Astrocyte (in vitro differentiated cells and primary cell): ENCODE data around the gene PIK3R1. TPM values are rescaled to one million over a fixed set of nuclear protein-coding genes. Genes with fewer than 3 reads are reported as not detected.
A peak's percentile ranks its signal among the peaks of the same experiment; 100 is the strongest.

Experiments used
- DNase-seq: peaks from one replicate; pipeline ENCODE4 v3.0.0-alpha.2; 2010; ENCODE audit warnings: low read depth
- FAIRE-seq: peaks from 2 replicates; lab custom pipeline; 2011; peaks lifted over from hg19 to GRCh38; lab: Jason Lieb, UNC
- H2AFZ ChIP-seq: 2 replicates; pipeline ENCODE4 v1.6.0; 2012; ENCODE audit warnings: low read depth, low read length, inconsistent platforms
- H3K27ac ChIP-seq: 2 replicates; pipeline ENCODE4 v1.5.1; 2011; ENCODE audit warnings: low read depth, low read length, inconsistent platforms
- H3K27me3 ChIP-seq: 2 replicates; pipeline ENCODE4 v1.6.0; 2011; ENCODE audit warnings: low read length, inconsistent platforms; ENCODE audit not compliant: insufficient read depth
- H3K36me3 ChIP-seq: 2 replicates; pipeline ENCODE4 v1.5.1; 2011; ENCODE audit warnings: low read length, inconsistent platforms; ENCODE audit not compliant: insufficient read depth
- H3K4me1 ChIP-seq: 2 replicates; pipeline ENCODE4 v1.5.1; 2011; ENCODE audit warnings: low read length, inconsistent platforms; ENCODE audit not compliant: insufficient read depth
- H3K4me2 ChIP-seq: 2 replicates; pipeline ENCODE4 v1.6.0; 2012; ENCODE audit warnings: low read length, inconsistent platforms
- H3K4me3 ChIP-seq: 2 replicates; pipeline ENCODE4 v1.5.1; 2011; ENCODE audit warnings: low read depth, mild to moderate bottlenecking, low read length, inconsistent platforms; ENCODE audit not compliant: insufficient read depth
- H3K79me2 ChIP-seq: 2 replicates; pipeline ENCODE4 v1.6.0; 2012; ENCODE audit warnings: mild to moderate bottlenecking, low read length, inconsistent platforms; ENCODE audit not compliant: insufficient read depth
- H3K9ac ChIP-seq: 2 replicates; pipeline ENCODE4 v1.6.0; 2012; ENCODE audit warnings: mild to moderate bottlenecking, low read length, inconsistent platforms
- H3K9me3 ChIP-seq: 2 replicates; pipeline ENCODE4 v1.5.1; 2012; ENCODE audit warnings: low read depth, mild to moderate bottlenecking, low read length, inconsistent platforms; ENCODE audit not compliant: insufficient read depth
- H4K20me1 ChIP-seq: 2 replicates; pipeline ENCODE4 v1.6.0; 2012; ENCODE audit warnings: low read length, inconsistent platforms; ENCODE audit not compliant: insufficient read depth
- H3K27ac Mint-ChIP-seq: one replicate; pipeline ENCODE4 v1.8.0; 2021; ENCODE audit warnings: mild to moderate bottlenecking, mixed read lengths; ENCODE audit not compliant: unreplicated experiment
- H3K27me3 Mint-ChIP-seq: one replicate; pipeline ENCODE4 v1.8.0; 2021; ENCODE audit warnings: low read depth, mixed read lengths; ENCODE audit not compliant: unreplicated experiment
- H3K36me3 Mint-ChIP-seq: one replicate; pipeline ENCODE4 v1.8.0; 2021; ENCODE audit warnings: low read depth, mixed read lengths; ENCODE audit not compliant: unreplicated experiment
- H3K4me1 Mint-ChIP-seq: one replicate; pipeline ENCODE4 v1.8.0; 2021; ENCODE audit warnings: low read depth, mixed read lengths; ENCODE audit not compliant: unreplicated experiment
- H3K4me3 Mint-ChIP-seq: one replicate; pipeline ENCODE4 v1.8.0; 2021; ENCODE audit warnings: mild to moderate bottlenecking, moderate library complexity, mixed read lengths; ENCODE audit not compliant: unreplicated experiment
- H3K9me3 Mint-ChIP-seq: one replicate; pipeline ENCODE4 v1.8.0; 2021; ENCODE audit warnings: mild to moderate bottlenecking, mixed read lengths; ENCODE audit not compliant: unreplicated experiment
- CTCF ChIP-seq: IDR thresholded peaks from 2 replicates; pipeline ENCODE4 v1.5.1; 2011; ENCODE audit warnings: low read depth, mild to moderate bottlenecking, inconsistent platforms, low read length, moderate library complexity; ENCODE audit not compliant: insufficient read depth
- EZH2 ChIP-seq: IDR thresholded peaks from 2 replicates; pipeline ENCODE4 v1.6.1; 2012; ENCODE audit warnings: mild to moderate bottlenecking, low read length, inconsistent platforms; ENCODE audit not compliant: insufficient read depth
- total RNA-seq: library from RNA; stranded (reverse); gene quantifications from 2 replicates; pipeline ENCODE4 v1.2.1, GENCODE V29; 2021

The PIK3R1 gene
- total RNA-seq, 1 donor from 2014 or later, result 25.7 TPM

- Histone ChIP-seq H3K27me3 (no peaks in the 10 kb centered on the region), H3K27ac (no peak overlapping the region), H3K9me3 (no peaks in the 10 kb centered on the region), H4K20me1 (peaks cover 60% of the 10 kb centered on the region), H3K4me1 (peaks cover 8% of the 10 kb centered on the region), H3K9ac (no peak overlapping the region), H3K4me2 (no peak overlapping the region), H2AFZ (no peak overlapping the region), H3K36me3 (peaks cover 6% of the 10 kb centered on the region), H3K79me2 (peaks cover 76% of the 10 kb centered on the region), H3K4me3 (no peak overlapping the region)
- no peak overlapping the region for H3K27ac Mint-ChIP-seq
- H3K9me3 Mint-ChIP-seq, result peaks cover 2% of the 10 kb centered on the region
- peaks cover 10% of the 10 kb centered on the region for H3K36me3 Mint-ChIP-seq
- no peak for FAIRE-seq
- no peaks in the 10 kb centered on the region for H3K27me3 Mint-ChIP-seq
- DNase-seq, result no peak
- no peak overlapping the region for H3K4me3 Mint-ChIP-seq
- H3K4me1 Mint-ChIP-seq, result peaks cover 12% of the 10 kb centered on the region
- TF ChIP-seq CTCF (no peak), EZH2 (no peak)
Observed at GRCh38 chr5:68222824-68223354, 7.3 kb downstream of the PIK3R1 start.

GRCh38 chr5:68223904-68224303 lies 8.3 kb downstream of the PIK3R1 start:
- Mint-ChIP-seq H3K4me3 (no peak overlapping the region), H3K4me1 (peaks cover 12% of the 10 kb centered on the region), H3K27me3 (no peaks in the 10 kb centered on the region), H3K36me3 (peaks cover 10% of the 10 kb centered on the region), H3K27ac (no peak overlapping the region), H3K9me3 (peaks cover 2% of the 10 kb centered on the region)
- H3K4me3 ChIP-seq, result no peak overlapping the region
- no peak overlapping the region for H3K4me2 ChIP-seq
- no peak overlapping the region for H3K9ac ChIP-seq
- FAIRE-seq (no peak), DNase-seq (no peak)
- H3K36me3 ChIP-seq, result peaks cover 6% of the 10 kb centered on the region
- peaks cover 66% of the 10 kb centered on the region for H3K79me2 ChIP-seq
- TF ChIP-seq EZH2 (no peak), CTCF (no peak)
- no peak overlapping the region for H3K27ac ChIP-seq
- H3K9me3 ChIP-seq, result no peaks in the 10 kb centered on the region
- peaks cover 8% of the 10 kb centered on the region for H3K4me1 ChIP-seq
- H3K27me3 ChIP-seq, result no peaks in the 10 kb centered on the region
- no peak overlapping the region for H2AFZ ChIP-seq
- H4K20me1 ChIP-seq, result peaks cover 51% of the 10 kb centered on the region

GRCh38 chr5:68224509-68225187 lies 9.1 kb downstream of the PIK3R1 start:
- peaks cover 12% of the 10 kb centered on the region for H3K4me1 Mint-ChIP-seq
- FAIRE-seq, result no peak

More at GRCh38 chr5:68224509-68225187, 9.1 kb downstream of the PIK3R1 start:
- Histone ChIP-seq H4K20me1 (peaks cover 47% of the 10 kb centered on the region), H2AFZ (no peak overlapping the region), H3K9ac (no peak overlapping the region), H3K27me3 (no peaks in the 10 kb centered on the region), H3K79me2 (peaks cover 58% of the 10 kb centered on the region), H3K4me1 (peaks cover 8% of the 10 kb centered on the region), H3K4me3 (no peak overlapping the region), H3K4me2 (peak overlapping the region; percentile 36), H3K27ac (no peak overlapping the region), H3K36me3 (peaks cover 6% of the 10 kb centered on the region), H3K9me3 (no peaks in the 10 kb centered on the region)
- Mint-ChIP-seq H3K27me3 (no peaks in the 10 kb centered on the region), H3K9me3 (peaks cover 2% of the 10 kb centered on the region), H3K4me3 (peak overlapping the region; percentile 18), H3K27ac (peak overlapping the region; percentile 15), H3K36me3 (peaks cover 10% of the 10 kb centered on the region)
- no peak for TF ChIP-seq EZH2
- no peak for TF ChIP-seq CTCF
- peak; percentile 67 for DNase-seq
